Natural killer cell treated with Interleukin-12 subunit alpha and Interleukin-12 subunit beta and Interleukin-15 and Interleukin-18, amount 100 ng/mL, for 72 hours (primary cell): ENCODE results near the gene SORCS2. TPM values are rescaled to one million over a fixed set of nuclear protein-coding genes. Genes with fewer than 3 reads are reported as not detected.
A peak's percentile ranks its signal among the peaks of the same experiment; 100 is the strongest.

ENCODE experiments used
- ATAC-seq, 2 donors: fragments of 150-1000 bp; cut with Tn5 transposase in 1 of 2; sonication (Bioruptor Pico), chemical (Tn5 transposase) in 1 of 2; 2 replicates each; pipeline ENCODE4 v1.10.0; 2021
- DNase-seq: peaks from one replicate; pipeline ENCODE4 v3.0.0; 2022; ENCODE audit warnings: low spot score
- H3K27ac Mint-ChIP-seq, 2 donors: 1 replicate in 1 of 2; 2 replicates in 1 of 2; pipeline ENCODE4 v1.8.0; 2022; ENCODE audit warnings: mixed read lengths in 2 of 2, mild to moderate bottlenecking in 1 of 2, moderate library complexity in 1 of 2
- H3K27me3 Mint-ChIP-seq, 2 donors: 1 replicate in 1 of 2; 2 replicates in 1 of 2; pipeline ENCODE4 v1.8.0; 2022; ENCODE audit warnings: mixed read lengths in 2 of 2
- H3K36me3 Mint-ChIP-seq: one replicate; pipeline ENCODE4 v1.8.0; 2022; ENCODE audit warnings: mixed read lengths
- H3K4me1 Mint-ChIP-seq, 2 donors: 1 replicate in 1 of 2; 2 replicates in 1 of 2; pipeline ENCODE4 v1.8.0; 2022; ENCODE audit warnings: low read depth in 2 of 2, mixed read lengths in 2 of 2, mild to moderate bottlenecking in 1 of 2
- H3K4me3 Mint-ChIP-seq: one replicate; pipeline ENCODE4 v1.8.0; 2022; ENCODE audit warnings: mixed read lengths
- H3K9me3 Mint-ChIP-seq: 2 replicates; pipeline ENCODE4 v1.8.0; 2022; ENCODE audit warnings: mixed read lengths
- total RNA-seq, 2 donors: library from RNA; stranded (reverse); gene quantifications; one replicate each; pipeline ENCODE4 v1.2.3, GENCODE V29; 2022

Gene SORCS2
- total RNA-seq, 2 donors from 2014 or later, result 0.17 to 0.21 TPM

DNA sequence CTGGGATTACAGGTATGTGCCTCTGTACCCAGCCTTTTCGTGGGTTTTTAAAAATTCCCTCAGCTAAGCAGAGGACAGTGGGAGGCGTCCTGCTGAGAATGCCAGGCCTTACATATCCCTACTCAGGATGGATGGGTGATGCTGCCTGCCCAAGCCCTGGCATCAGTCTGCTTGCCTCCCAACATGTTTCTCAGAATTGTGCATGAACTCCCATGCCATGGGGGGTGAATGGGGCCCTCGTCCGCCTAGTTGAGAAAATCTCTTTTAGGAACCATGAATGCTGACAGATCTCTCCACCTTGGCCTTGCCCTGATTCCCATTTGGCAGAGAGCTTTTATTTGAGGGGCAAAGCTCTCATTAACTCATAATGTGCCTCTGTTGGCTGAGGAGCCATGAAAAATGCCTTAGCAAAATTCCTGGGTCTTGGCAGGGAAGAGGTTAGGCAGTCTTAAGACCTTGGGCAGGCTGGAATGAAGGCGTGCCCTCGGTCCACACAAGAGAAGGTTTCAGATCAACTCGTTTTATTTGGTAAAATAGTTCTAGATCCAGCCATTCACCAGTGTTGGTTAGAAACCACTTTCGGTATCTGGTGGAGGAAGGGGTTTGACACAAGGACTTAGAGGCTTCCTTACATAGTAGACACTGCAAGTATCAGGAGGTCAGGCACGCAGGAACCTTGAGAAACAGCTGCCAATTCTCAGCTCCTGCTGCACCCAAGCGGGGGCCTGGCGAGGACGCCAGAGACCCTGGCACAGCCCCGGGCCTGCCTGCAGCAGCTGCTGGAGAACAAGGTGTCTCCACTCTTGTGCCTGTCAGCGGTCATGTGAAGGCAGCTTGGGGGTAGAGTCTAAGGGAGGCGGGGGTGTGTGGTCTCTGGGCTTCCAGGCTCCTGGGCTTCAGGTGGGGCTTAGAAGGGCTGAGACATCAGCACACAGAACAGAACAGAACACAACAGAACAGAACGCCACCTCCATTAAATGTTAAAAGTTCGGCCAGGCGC, 435.2 kb downstream of the SORCS2 start:
- Mint-ChIP-seq H3K4me1 (peaks cover 8 to 9% of the 10 kb centered on the region in 2 donors), H3K27me3 (peaks cover 7 to 8% of the 10 kb centered on the region in 2 donors), H3K4me3 (no peak overlapping the region), H3K36me3 (no peaks in the 10 kb centered on the region), H3K27ac (no peak overlapping the region), H3K9me3 (no peaks in the 10 kb centered on the region)
- DNase-seq (no peak), ATAC-seq (no peak)

DNA sequence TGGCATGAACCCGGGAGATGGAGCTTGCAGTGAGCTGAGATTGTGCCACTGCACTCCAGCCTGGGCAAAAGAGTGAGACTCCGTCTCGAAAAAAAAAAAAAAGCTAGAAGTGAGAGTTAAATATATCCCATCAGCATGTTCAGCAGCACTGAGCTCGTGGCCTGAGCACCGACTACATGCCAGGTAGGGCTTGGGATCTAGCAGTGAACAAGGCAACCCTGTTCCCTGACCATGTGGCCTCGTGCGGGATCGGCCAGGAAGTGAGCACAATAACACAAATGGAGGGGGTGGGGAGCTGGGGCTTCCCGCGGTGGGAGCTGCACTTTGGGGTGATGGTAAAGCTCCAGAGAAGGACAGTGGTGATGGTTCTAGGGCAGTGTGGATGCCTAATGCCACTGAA, 436.1 kb downstream of the SORCS2 start:
- Mint-ChIP-seq H3K4me3 (no peak overlapping the region), H3K27me3 (peaks cover 5 to 8% of the 10 kb centered on the region in 2 donors), H3K27ac (peak overlapping the region in 1 of 2 donors; percentile 48), H3K36me3 (no peaks in the 10 kb centered on the region), H3K4me1 (peaks cover 13% of the 10 kb centered on the region in 2 donors), H3K9me3 (no peaks in the 10 kb centered on the region)
- DNase-seq, result no peak
- ATAC-seq, result no peak

DNA sequence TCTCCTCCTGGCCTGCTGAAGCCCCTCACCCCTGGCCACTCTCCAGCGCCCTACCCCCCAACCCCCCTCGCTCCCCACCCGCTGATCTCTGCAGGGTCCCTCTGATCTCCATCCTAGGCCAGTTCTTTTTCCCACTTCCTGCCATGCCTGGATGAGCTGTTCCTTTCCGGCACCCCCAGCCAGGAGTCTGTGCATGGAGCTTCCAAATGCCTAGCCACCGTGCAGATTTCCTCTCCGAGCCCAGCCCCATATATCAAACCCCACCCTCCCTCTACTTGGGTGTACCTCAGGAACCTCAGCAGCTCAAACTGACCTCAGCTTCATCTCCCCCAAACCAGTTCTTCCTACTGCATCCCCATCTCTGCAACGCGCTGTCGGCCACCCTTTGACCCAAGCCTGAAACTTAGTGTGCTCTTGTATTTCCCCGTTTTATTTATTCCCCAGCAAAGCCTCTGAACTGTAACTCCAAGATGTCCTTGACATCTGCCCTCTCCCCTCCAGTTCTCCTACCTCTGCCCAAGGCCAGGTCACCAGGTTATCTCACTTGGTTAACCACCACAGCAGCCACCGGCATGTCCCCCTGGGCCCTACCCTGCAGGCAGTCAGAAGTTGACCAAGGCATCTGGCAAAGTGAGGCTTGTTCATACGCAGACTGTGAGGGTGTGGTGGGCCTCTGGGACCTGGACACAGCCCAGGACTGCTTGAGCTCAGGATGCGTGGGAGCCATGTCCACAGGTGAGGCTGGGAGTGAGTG, 437.3 kb downstream of the SORCS2 start:
- no peak overlapping the region for H3K4me3 Mint-ChIP-seq
- peaks cover 16 to 17% of the 10 kb centered on the region in 2 donors for H3K4me1 Mint-ChIP-seq
- no peaks in the 10 kb centered on the region for H3K36me3 Mint-ChIP-seq
- no peak overlapping the region for H3K27ac Mint-ChIP-seq
- DNase-seq (no peak), ATAC-seq (no peak)
- H3K27me3 Mint-ChIP-seq, result peaks cover 0 to 8% of the 10 kb centered on the region in 2 donors
- H3K9me3 Mint-ChIP-seq, result no peaks in the 10 kb centered on the region

GRCh38 chr4:7630568-7631287, 438.4 kb downstream of the SORCS2 start:
- no peak overlapping the region for H3K27ac Mint-ChIP-seq
- no peaks in the 10 kb centered on the region for H3K36me3 Mint-ChIP-seq
- H3K4me1 Mint-ChIP-seq, result peaks cover 26 to 27% of the 10 kb centered on the region in 2 donors
- no peak overlapping the region for H3K4me3 Mint-ChIP-seq
- peaks cover 0 to 8% of the 10 kb centered on the region in 2 donors for H3K27me3 Mint-ChIP-seq
- DNase-seq (no peak), ATAC-seq (no peak)
- H3K9me3 Mint-ChIP-seq, result no peaks in the 10 kb centered on the region

- no peaks in the 10 kb centered on the region for H3K9me3 Mint-ChIP-seq
- H3K36me3 Mint-ChIP-seq, result no peaks in the 10 kb centered on the region
- no peak overlapping the region for H3K4me3 Mint-ChIP-seq
- DNase-seq, result no peak
- peaks cover 0 to 8% of the 10 kb centered on the region in 2 donors for H3K27me3 Mint-ChIP-seq
- peaks cover 29 to 30% of the 10 kb centered on the region in 2 donors for H3K4me1 Mint-ChIP-seq
- ATAC-seq, result no peak
- no peak overlapping the region for H3K27ac Mint-ChIP-seq
Measured at GRCh38 chr4:7631288-7632014, 439.1 kb downstream of the SORCS2 start.

DNA sequence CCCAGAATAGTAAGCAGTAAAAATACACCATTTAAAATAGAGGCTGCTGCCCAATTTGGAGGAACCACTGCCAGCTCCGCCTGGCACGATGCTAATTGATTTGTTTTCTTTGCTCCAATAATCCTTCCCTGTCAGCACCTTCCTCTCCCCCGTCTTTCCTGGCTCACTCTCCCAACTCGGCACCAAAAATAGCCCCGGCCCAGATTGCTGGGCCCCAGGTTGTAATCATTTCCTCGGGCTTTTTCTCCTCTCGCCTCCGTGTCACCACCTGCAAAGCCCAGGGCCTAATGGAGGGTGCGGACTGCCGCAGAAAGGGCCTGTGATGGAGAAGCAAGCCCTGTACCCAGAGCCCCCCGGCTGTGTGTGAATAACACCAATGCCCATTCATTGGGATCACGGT, 440.0 kb downstream of the SORCS2 start:
- H3K4me3 Mint-ChIP-seq, result no peak overlapping the region
- DNase-seq, result no peak

DNA sequence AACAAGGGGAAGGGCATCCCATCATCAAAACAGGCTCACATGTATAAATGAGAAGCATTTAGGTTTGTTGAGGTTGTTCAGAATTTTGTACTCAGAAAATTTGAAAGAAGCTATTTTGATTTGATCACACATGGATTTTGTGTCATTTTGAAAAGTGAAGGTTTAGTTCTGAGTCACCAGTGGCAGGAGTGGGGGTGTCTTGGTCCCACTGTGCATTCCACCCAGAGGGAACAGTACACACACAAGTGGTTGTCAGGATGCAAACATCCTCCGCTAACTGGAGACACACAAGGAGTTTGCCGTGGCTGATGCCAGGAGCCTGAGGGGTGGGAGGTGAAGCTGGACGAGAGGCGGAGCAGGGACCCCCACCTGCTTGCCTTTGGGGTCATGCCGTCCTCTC, 440.6 kb downstream of the SORCS2 start:
- H3K27me3 Mint-ChIP-seq, result peaks cover 0 to 8% of the 10 kb centered on the region in 2 donors
- H3K9me3 Mint-ChIP-seq, result no peaks in the 10 kb centered on the region
- H3K4me3 Mint-ChIP-seq, result no peak overlapping the region
- ATAC-seq (no peak), DNase-seq (no peak)
- peaks cover 29 to 33% of the 10 kb centered on the region in 2 donors for H3K4me1 Mint-ChIP-seq
- H3K27ac Mint-ChIP-seq, result peak overlapping the region; percentile 14 to 33
- no peaks in the 10 kb centered on the region for H3K36me3 Mint-ChIP-seq

More for the DNA sequence above, 440.0 kb downstream of the SORCS2 start:
- H3K9me3 Mint-ChIP-seq, result no peaks in the 10 kb centered on the region
- ATAC-seq, result no peak
- H3K27me3 Mint-ChIP-seq, result peaks cover 0 to 8% of the 10 kb centered on the region in 2 donors
- H3K36me3 Mint-ChIP-seq, result no peaks in the 10 kb centered on the region
- H3K4me1 Mint-ChIP-seq, result peaks cover 29 to 33% of the 10 kb centered on the region in 2 donors
- peak overlapping the region; percentile 14 to 33 for H3K27ac Mint-ChIP-seq

GRCh38 chr4:7634661-7635251, 442.4 kb downstream of the SORCS2 start:
- Mint-ChIP-seq H3K36me3 (no peaks in the 10 kb centered on the region), H3K27ac (peak overlapping the region in 1 of 2 donors; percentile 38), H3K4me1 (peaks cover 25 to 26% of the 10 kb centered on the region in 2 donors), H3K4me3 (no peak overlapping the region), H3K9me3 (no peaks in the 10 kb centered on the region), H3K27me3 (peaks cover 0 to 8% of the 10 kb centered on the region in 2 donors)
- DNase-seq (no peak), ATAC-seq (no peak)

- peaks cover 0 to 8% of the 10 kb centered on the region in 2 donors for H3K27me3 Mint-ChIP-seq
- no peak overlapping the region for H3K4me3 Mint-ChIP-seq
- no peaks in the 10 kb centered on the region for H3K36me3 Mint-ChIP-seq
- DNase-seq, result no peak
- peaks cover 22 to 24% of the 10 kb centered on the region in 2 donors for H3K4me1 Mint-ChIP-seq
- ATAC-seq, result no peak
- no peaks in the 10 kb centered on the region for H3K9me3 Mint-ChIP-seq
- peak overlapping the region in 1 of 2 donors; percentile 16 for H3K27ac Mint-ChIP-seq
Measured at GRCh38 chr4:7635445-7636239, 443.3 kb downstream of the SORCS2 start.

DNA sequence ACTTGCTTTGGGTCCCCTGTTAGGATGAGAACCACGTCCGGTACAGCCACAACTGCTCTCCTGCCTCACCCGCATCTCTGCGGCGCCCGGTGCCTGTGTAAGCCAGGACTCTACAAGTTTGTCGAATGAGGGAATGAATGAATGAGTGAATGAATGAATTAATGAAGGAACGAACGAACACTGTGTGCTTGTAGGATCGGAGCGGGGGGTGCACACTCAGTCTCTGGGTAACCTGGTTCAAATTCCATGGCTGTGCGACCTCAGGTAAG, 443.8 kb downstream of the SORCS2 start:
- Mint-ChIP-seq H3K4me3 (no peak overlapping the region), H3K4me1 (peaks cover 23 to 26% of the 10 kb centered on the region in 2 donors), H3K27me3 (peaks cover 0 to 8% of the 10 kb centered on the region in 2 donors), H3K9me3 (no peaks in the 10 kb centered on the region), H3K36me3 (no peaks in the 10 kb centered on the region), H3K27ac (peak overlapping the region in 1 of 2 donors; percentile 16)
- ATAC-seq, result no peak
- DNase-seq, result no peak

DNA sequence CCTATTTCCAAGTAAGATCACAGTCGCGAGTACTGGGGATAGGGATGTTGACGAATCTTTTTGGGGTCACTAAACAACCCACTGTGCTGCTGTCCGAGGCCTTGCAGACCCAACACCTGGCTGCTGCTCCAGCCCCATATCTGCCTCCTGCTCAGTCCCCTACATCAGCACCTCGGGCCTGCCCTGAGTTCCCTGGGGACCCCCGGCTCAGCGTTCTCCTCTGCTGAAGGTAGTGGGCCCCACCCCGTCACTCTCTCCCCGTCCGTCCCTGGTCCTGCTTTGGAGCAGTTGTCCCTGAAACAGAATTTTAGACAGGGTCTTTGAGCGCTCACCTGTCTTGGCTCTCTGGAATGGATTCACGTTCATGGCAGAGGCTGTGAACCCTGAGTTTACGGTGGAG, 444.8 kb downstream of the SORCS2 start:
- H3K27ac Mint-ChIP-seq, result no peak overlapping the region
- ATAC-seq, result no peak
- no peak overlapping the region for H3K4me3 Mint-ChIP-seq
- H3K9me3 Mint-ChIP-seq, result peaks cover 3% of the 10 kb centered on the region
- H3K27me3 Mint-ChIP-seq, result peaks cover 0 to 8% of the 10 kb centered on the region in 2 donors
- DNase-seq, result no peak
- H3K36me3 Mint-ChIP-seq, result no peaks in the 10 kb centered on the region
- H3K4me1 Mint-ChIP-seq, result peaks cover 29 to 31% of the 10 kb centered on the region in 2 donors

DNA sequence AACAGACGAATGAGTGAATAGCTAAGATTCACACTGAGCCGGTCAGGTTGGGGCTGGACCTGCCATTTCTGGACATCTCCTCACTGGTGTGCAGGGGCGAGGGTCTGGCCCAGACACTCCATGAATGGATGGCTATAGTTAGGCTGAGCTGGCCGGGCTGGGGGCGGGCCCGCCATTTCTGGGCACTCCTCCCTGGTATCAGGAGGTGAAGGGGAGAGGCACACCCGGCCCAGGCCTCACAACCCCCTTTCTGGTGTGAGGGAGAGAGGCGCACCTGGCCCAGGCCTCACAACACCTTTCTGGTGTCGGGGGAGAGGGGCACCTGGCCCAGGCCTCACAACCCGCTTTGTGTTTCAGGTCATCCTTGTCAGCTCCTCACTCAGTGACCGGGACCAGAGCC, 445.6 kb downstream of the SORCS2 start:
- DNase-seq (no peak), ATAC-seq (no peak)
- Mint-ChIP-seq H3K27me3 (peaks cover 0 to 3% of the 10 kb centered on the region in 2 donors), H3K4me1 (peaks cover 22 to 31% of the 10 kb centered on the region in 2 donors), H3K27ac (no peak overlapping the region), H3K9me3 (peaks cover 3% of the 10 kb centered on the region), H3K36me3 (no peaks in the 10 kb centered on the region), H3K4me3 (no peak overlapping the region)
